NCI-H1105 treated with DMSO at 0.1 percent for 48 hours (cell line): Measurements from ENCODE around the gene OSBP2.
"Not testable (repeated sequence)": the region's sequence is repeated elsewhere in the genome, so short reads cannot be mapped to it uniquely, and the experiment has no call there.

Source experiments
- DNase-seq: peaks from one replicate; lab custom pipeline; 2025; lab: John Stamatoyannopoulos, UW

The OSBP2 gene

GRCh38 chr22:30694640-30695350 lies at the start of gene OSBP2:
TSS of gene OSBP2 (plus strand) at chr22:30694874. CDS start at chr22:30694910, 36 bp downstream.
- DNase-seq = peak; percentile 41

- no peak for DNase-seq
Observed at GRCh38 chr22:30646518-30647160, 48.0 kb upstream of the OSBP2 start.

- DNase-seq = no peak
Observed at GRCh38 chr22:30647536-30647935, 47.1 kb upstream of the OSBP2 start.

GRCh38 chr22:30648825-30649224 lies 45.8 kb upstream of the OSBP2 start:
- no peak for DNase-seq

GRCh38 chr22:30649430-30650007 lies 45.2 kb upstream of the OSBP2 start:
- DNase-seq = no peak

- DNase-seq = no peak
Observed at GRCh38 chr22:30650508-30651116, 44.1 kb upstream of the OSBP2 start.

GRCh38 chr22:30652852-30653251 lies 41.8 kb upstream of the OSBP2 start:
- no peak for DNase-seq

GRCh38 chr22:30654361-30654760 lies 40.3 kb upstream of the OSBP2 start:
- no peak for DNase-seq

- DNase-seq = no peak
Observed at GRCh38 chr22:30655532-30655931, 39.1 kb upstream of the OSBP2 start.

GRCh38 chr22:30662040-30662439 lies 32.6 kb upstream of the OSBP2 start:
- DNase-seq = peak; percentile 49

- DNase-seq = no peak
Observed at GRCh38 chr22:30664798-30665197, 29.9 kb upstream of the OSBP2 start.

- no peak for DNase-seq
Observed at GRCh38 chr22:30665266-30665665, 29.4 kb upstream of the OSBP2 start.

GRCh38 chr22:30665786-30666185 lies 28.9 kb upstream of the OSBP2 start:
- no peak for DNase-seq

GRCh38 chr22:30667107-30667493 lies 27.6 kb upstream of the OSBP2 start:
- no peak for DNase-seq

GRCh38 chr22:30667494-30668385 lies 26.9 kb upstream of the OSBP2 start, which contains the start of gene DUSP18:
TSS of gene DUSP18 (minus strand) at chr22:30667875. CDS start at chr22:30664003, 3,872 bp downstream.
- peak; percentile 90 for DNase-seq

- DNase-seq = peak; percentile 35
Observed at GRCh38 chr22:30668386-30668710, 26.3 kb upstream of the OSBP2 start.

- DNase-seq = no peak
Observed at GRCh38 chr22:30671071-30671470, 23.6 kb upstream of the OSBP2 start.

- DNase-seq = no peak
Observed at GRCh38 chr22:30673136-30673535, 21.5 kb upstream of the OSBP2 start.

GRCh38 chr22:30674482-30674881 lies 20.2 kb upstream of the OSBP2 start:
- DNase-seq = no peak

- DNase-seq = peak; percentile 29
Observed at GRCh38 chr22:30675436-30675835, 19.2 kb upstream of the OSBP2 start.

- DNase-seq = not testable (repeated sequence)
Observed at GRCh38 chr22:30676565-30676964, 18.1 kb upstream of the OSBP2 start.
